ENCODE results near the gene SPEF2.

The SPEF2 gene

GRCh38 chr5:35640623-35641022, 23.0 kb downstream of the SPEF2 start:
- no peak for TF ChIP-seq CTCF (IDR thresholded peaks at IDR 0.05)

- TF ChIP-seq CTCF (IDR thresholded peaks at IDR 0.05): no peak
Observed at GRCh38 chr5:35644543-35644942, 26.9 kb downstream of the SPEF2 start.

GRCh38 chr5:35647128-35647527, 29.5 kb downstream of the SPEF2 start:
- no peak for TF ChIP-seq CTCF (IDR thresholded peaks at IDR 0.05)

- TF ChIP-seq CTCF (IDR thresholded peaks at IDR 0.05): no peak
Observed at GRCh38 chr5:35647712-35648111, 30.0 kb downstream of the SPEF2 start.

GRCh38 chr5:35651002-35651756, 33.5 kb downstream of the SPEF2 start:
- peak; percentile 50 for TF ChIP-seq CTCF (IDR thresholded peaks at IDR 0.05)

GRCh38 chr5:35656721-35657120, 39.1 kb downstream of the SPEF2 start:
- no peak for TF ChIP-seq CTCF (IDR thresholded peaks at IDR 0.05)

GRCh38 chr5:35657877-35658276, 40.2 kb downstream of the SPEF2 start:
- no peak for TF ChIP-seq CTCF (IDR thresholded peaks at IDR 0.05)

GRCh38 chr5:35659556-35659955, 41.9 kb downstream of the SPEF2 start:
- no peak for TF ChIP-seq CTCF (IDR thresholded peaks at IDR 0.05)
